OCI-LY7 (cell line): Measurements from ENCODE around the gene HNF1A.

Experiments used
- EZH2phosphoT487 ChIP-seq: fragments of 200-600 bp; sonication (generic); IDR thresholded peaks from 2 replicates; pipeline ENCODE4 v1.6.1; 2018; ENCODE audit warnings: low read depth, borderline replicate concordance, mild to moderate bottlenecking, mixed run types, antibody characterized with exemption, low read length, moderate library complexity, mixed read lengths
- TF ChIP-seq, protein P1 (sequence below): fragments of 200-600 bp; sonication (generic); conservative IDR thresholded peaks from 2 replicates; pipeline ENCODE4 v1.5.1; 2014; ENCODE audit warnings: mild to moderate bottlenecking, antibody characterized with exemption, low read length, moderate library complexity, mixed read lengths

DNA sequence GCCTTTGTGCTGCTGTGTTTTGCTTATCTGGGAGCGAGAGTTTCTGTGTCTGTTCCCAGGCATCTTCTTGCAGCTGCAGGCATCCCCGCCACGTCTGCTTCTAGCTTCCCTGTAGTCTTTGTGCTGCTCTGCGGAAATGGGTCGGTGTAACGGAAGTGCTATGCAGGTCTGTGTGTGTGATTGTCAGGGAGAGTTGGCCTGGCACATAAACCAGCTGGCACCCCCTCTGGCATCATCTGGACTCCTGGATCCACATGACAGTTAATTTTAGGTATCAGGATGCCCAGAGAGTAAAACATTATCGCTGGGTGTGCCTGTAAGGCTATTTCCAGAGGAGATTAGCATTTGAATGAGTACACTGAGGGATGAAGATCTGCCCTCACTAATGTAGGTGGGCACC is 70.1 kb downstream of the HNF1A start:
- TF ChIP-seq, protein P1, sequence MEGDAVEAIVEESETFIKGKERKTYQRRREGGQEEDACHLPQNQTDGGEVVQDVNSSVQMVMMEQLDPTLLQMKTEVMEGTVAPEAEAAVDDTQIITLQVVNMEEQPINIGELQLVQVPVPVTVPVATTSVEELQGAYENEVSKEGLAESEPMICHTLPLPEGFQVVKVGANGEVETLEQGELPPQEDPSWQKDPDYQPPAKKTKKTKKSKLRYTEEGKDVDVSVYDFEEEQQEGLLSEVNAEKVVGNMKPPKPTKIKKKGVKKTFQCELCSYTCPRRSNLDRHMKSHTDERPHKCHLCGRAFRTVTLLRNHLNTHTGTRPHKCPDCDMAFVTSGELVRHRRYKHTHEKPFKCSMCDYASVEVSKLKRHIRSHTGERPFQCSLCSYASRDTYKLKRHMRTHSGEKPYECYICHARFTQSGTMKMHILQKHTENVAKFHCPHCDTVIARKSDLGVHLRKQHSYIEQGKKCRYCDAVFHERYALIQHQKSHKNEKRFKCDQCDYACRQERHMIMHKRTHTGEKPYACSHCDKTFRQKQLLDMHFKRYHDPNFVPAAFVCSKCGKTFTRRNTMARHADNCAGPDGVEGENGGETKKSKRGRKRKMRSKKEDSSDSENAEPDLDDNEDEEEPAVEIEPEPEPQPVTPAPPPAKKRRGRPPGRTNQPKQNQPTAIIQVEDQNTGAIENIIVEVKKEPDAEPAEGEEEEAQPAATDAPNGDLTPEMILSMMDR, result no peak
- no peak for TF ChIP-seq EZH2phosphoT487
